ENCODE data around the gene PCARE.

DNA sequence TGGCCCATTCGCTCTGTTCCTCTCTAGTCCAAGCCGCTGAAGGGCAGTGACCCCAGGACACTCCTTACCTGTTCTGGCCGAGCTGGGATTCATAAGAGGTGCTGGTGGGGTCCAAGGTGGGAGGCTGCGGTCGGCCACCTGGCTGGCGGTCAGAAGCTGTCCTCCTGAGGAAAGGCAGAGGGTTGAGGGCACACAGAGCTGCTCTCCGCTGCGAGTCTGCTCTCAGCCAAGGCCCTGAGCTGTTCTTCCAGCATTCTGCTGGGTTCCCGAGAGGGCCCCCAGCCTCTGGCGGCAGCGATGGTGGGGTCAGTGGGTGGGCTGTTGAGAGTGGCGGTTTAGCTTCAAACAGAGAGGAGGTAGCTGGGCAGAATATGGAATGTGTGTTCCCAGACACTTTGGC lies 3.8 kb downstream of the PCARE start:
- TF ChIP-seq, protein P1, sequence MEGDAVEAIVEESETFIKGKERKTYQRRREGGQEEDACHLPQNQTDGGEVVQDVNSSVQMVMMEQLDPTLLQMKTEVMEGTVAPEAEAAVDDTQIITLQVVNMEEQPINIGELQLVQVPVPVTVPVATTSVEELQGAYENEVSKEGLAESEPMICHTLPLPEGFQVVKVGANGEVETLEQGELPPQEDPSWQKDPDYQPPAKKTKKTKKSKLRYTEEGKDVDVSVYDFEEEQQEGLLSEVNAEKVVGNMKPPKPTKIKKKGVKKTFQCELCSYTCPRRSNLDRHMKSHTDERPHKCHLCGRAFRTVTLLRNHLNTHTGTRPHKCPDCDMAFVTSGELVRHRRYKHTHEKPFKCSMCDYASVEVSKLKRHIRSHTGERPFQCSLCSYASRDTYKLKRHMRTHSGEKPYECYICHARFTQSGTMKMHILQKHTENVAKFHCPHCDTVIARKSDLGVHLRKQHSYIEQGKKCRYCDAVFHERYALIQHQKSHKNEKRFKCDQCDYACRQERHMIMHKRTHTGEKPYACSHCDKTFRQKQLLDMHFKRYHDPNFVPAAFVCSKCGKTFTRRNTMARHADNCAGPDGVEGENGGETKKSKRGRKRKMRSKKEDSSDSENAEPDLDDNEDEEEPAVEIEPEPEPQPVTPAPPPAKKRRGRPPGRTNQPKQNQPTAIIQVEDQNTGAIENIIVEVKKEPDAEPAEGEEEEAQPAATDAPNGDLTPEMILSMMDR (IDR thresholded peaks at IDR 0.05), result no peak
- TF ChIP-seq POLR2A (IDR thresholded peaks at IDR 0.05), result no peak
